ENCODE data around the gene RAB3D. TPM values are rescaled to one million over a fixed set of nuclear protein-coding genes. Genes with fewer than 3 reads are reported as not detected.

Gene RAB3D
- total and polyA plus RNA-seq, 2 of the 4 experiments (the other 2 are of a cell fraction): 4.8 to 5.5 TPM

DNA sequence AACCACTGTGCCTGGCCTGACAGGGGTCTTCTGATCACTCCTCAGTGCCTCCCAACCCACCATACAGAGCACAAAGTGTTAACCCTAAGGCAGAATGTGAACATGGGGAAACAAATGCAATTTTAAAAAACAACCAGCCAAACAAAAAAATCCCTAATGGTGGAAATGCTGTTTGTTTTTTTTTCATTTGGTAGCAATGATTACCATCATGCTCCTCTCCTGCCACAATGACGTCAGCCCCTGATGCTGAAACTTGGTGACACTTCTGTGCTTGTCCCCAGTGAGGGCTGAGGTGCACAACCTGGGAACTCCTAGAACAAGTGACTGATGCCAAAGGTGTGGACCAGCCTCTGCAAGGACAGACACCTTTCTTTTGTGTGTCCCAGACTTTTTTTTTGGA is 47.5 kb downstream of the RAB3D start:
- no TSS peak for BruUV-seq (replicated peaks)
- Histone ChIP-seq H3K27ac (ENCODE audit: insufficient read depth, low read length) (no peak overlapping the region), H3K9me1 (ENCODE audit: insufficient read depth, low read length) (0 out of 2 replicates have a peak, but pooled peaks cover 3% of the 10 kb centered on the region), H2AK9ac (replicated peaks; ENCODE audit: low read depth, low read length, poor library complexity) (peak overlapping the region; percentile 50), H2BK15ac (ENCODE audit: low read depth, low read length) (no peak overlapping the region), H2BK20ac (ENCODE audit: low read depth, low read length) (no peak overlapping the region), H3K56ac (ENCODE audit: extremely low read depth, insufficient read depth, low read length) (no peak overlapping the region), H3K4me2 (ENCODE audit: low read depth, low read length) (no peak overlapping the region), H3K36me3 (ENCODE audit: control insufficient read depth, insufficient read depth, low read length) (no peaks in the 10 kb centered on the region), H2AK5ac (ENCODE audit: low read depth, low read length) (no peak overlapping the region), H3K4me1 (ENCODE audit: control insufficient read depth, insufficient read depth, low read length) (0 out of 2 replicates have a peak, but pooled peaks cover 1% of the 10 kb centered on the region), H2BK5ac (ENCODE audit: low read depth, low read length, poor library complexity, severe bottlenecking) (no peak overlapping the region), H4K91ac (ENCODE audit: insufficient read depth, low read depth, low read length) (no peak overlapping the region), H3K4ac (ENCODE audit: low read depth, low read length) (no peak overlapping the region), H3K9me3 (ENCODE audit: control insufficient read depth, insufficient read depth, low read length) (no peaks in the 10 kb centered on the region), H3K18ac (ENCODE audit: low read depth, low read length) (no peak overlapping the region), H4K5ac (ENCODE audit: low read depth, low read length) (no peak overlapping the region), H3K9ac (ENCODE audit: low read depth, low read length) (no peak overlapping the region), H3K27me3 (ENCODE audit: control insufficient read depth, insufficient read depth, low read length) (no peaks in the 10 kb centered on the region), H4K8ac (ENCODE audit: low read depth in 2 of 2, low read length in 2 of 2) (no peak overlapping the region), H3K14ac (replicated peaks; ENCODE audit: low read depth, low read length) (no peak overlapping the region), H3K23ac (ENCODE audit: low read depth, low read length) (no peak overlapping the region), H3K79me1 (ENCODE audit: low read depth in 1 of 2, low read length in 2 of 2) (no peaks in the 10 kb centered on the region), H2AFZ (replicated peaks; ENCODE audit: low read length, poor library complexity) (no peak overlapping the region), H4K20me1 (ENCODE audit: insufficient read depth, low read length) (no peaks in the 10 kb centered on the region), H2BK120ac (ENCODE audit: low read depth, low read length) (no peak overlapping the region), H3K4me3 (ENCODE audit: insufficient read depth, low read depth, low read length) (no peak overlapping the region)
- in situ Hi-C loops (cut with MboI; ENCODE audit: low sequenced_read_pairs) (loop anchor here (10.0 kb wide), 1 partner anchor 183 kb away; no protein-coding TSS in a partner anchor), intact Hi-C loops (cut with micrococcal nuclease) (loop anchor here (2.0 to 5.0 kb wide), 2 partner anchors 83 to 295 kb away; partner anchors contain the start of gene SWSAP1), dilution Hi-C loops (cut with HindIII; ENCODE audit: low sequenced_read_pairs, unreplicated experiment) (no loop called here)
- DNase-seq (no peak), ATAC-seq (ENCODE audit: low read depth) (no peak)
- ChIA-PET CTCF (interaction anchor here (2.8 kb wide), 1 partner anchor 89 kb away, joined by 8 read pairs; no protein-coding TSS in a partner anchor), POLR2A (ENCODE audit: unreplicated experiment) (interaction anchor here (0.6 kb wide), 1 partner anchor 246 kb away, joined by 3 read pairs; the partner anchor contains the start of gene CNN1)
- no peak for TF ChIP-seq RCOR1 (IDR thresholded peaks at IDR 0.05; ENCODE audit: insufficient replicate concordance, low read length)
- TF ChIP-seq MAFK (IDR thresholded peaks at IDR 0.05; ENCODE audit: low read depth, low read length): no peak
- TF ChIP-seq USF2 (IDR thresholded peaks at IDR 0.05; ENCODE audit: low read depth, low read length): no peak
- no peak for TF ChIP-seq SMC3 (IDR thresholded peaks at IDR 0.05; ENCODE audit: low read depth, low read length)
- no peak for TF ChIP-seq MAZ (IDR thresholded peaks at IDR 0.05; ENCODE audit: borderline replicate concordance, low read depth, low read length)
- no peak for TF ChIP-seq CHD1 (IDR thresholded peaks at IDR 0.05; ENCODE audit: low read depth, low read length)
- 86% methylated on average over 1 of the region's 1 CpG; no CpG with 5 or more reads in 1 of the 2 experiments for WGBS, 2 experiments (ENCODE audit: extremely low coverage in 2 of 2, insufficient read length in 1 of 2)
